ENCODE results near the gene SCD. TPM values are rescaled to one million over a fixed set of nuclear protein-coding genes. Genes with fewer than 3 reads are reported as not detected.

The SCD gene
- total and polyA plus RNA-seq, 2 of the 13 experiments (the other 11 are each of a cell fraction or from before 2014, with no cell fraction given): 492 to 512 TPM

GRCh38 chr10:100370714-100371481, 23.9 kb downstream of the SCD start (continued):
- no peak for TF ChIP-seq CERS6 (CRISPR knock-in tag; IDR thresholded peaks at IDR 0.05)
- no peak for TF ChIP-seq KLF13 (CRISPR knock-in tag; IDR thresholded peaks at IDR 0.05)
- peak; percentile 32; the same call in 1 of the 2 replicates for TF ChIP-seq TFAP4 (IDR thresholded peaks at IDR 0.05; ENCODE audit: borderline replicate concordance, low read depth)
- peak; percentile 76; the same call in 1 of the 2 replicates for TF ChIP-seq SOX5 (CRISPR knock-in tag; IDR thresholded peaks at IDR 0.05; ENCODE audit: borderline replicate concordance)
- TF ChIP-seq ZNF782 (CRISPR knock-in tag; IDR thresholded peaks at IDR 0.05; ENCODE audit: borderline replicate concordance): no peak; the same call in 1 of the 2 replicates
- no peak for TF ChIP-seq SNAPC5 (CRISPR knock-in tag; IDR thresholded peaks at IDR 0.05; ENCODE audit: borderline replicate concordance)
- TF ChIP-seq THAP9 (CRISPR knock-in tag; IDR thresholded peaks at IDR 0.05; ENCODE audit: borderline replicate concordance): peak; percentile 45; the same call in 1 of the 2 replicates
- TF ChIP-seq ARNT2 (CRISPR knock-in tag; IDR thresholded peaks at IDR 0.05; ENCODE audit: low read depth): no peak
- TF ChIP-seq MAFF (IDR thresholded peaks at IDR 0.05; ENCODE audit: low read depth, low read length): 0 out of 2 replicates have a peak, but pooled peaks have one; percentile 1
- TF ChIP-seq HDAC2 (CRISPR knock-in tag; IDR thresholded peaks at IDR 0.05): peak; percentile 83
- TF ChIP-seq GMEB2 (CRISPR knock-in tag; IDR thresholded peaks at IDR 0.05; ENCODE audit: low read depth): no peak
- TF ChIP-seq ZNF335 (CRISPR knock-in tag; IDR thresholded peaks at IDR 0.05): no peak
- TF ChIP-seq ZNF101 (CRISPR knock-in tag; IDR thresholded peaks at IDR 0.05; ENCODE audit: borderline replicate concordance, low read depth): no peak
- TF ChIP-seq SOX6 (IDR thresholded peaks at IDR 0.05): no peak
- peak; percentile 70 for TF ChIP-seq SOX6 (CRISPR knock-in tag; IDR thresholded peaks at IDR 0.05)
- TF ChIP-seq ZNF776 (CRISPR knock-in tag; IDR thresholded peaks at IDR 0.05): 0 out of 2 replicates have a peak, but pooled peaks have one; percentile 7
- no peak for TF ChIP-seq CREM (IDR thresholded peaks at IDR 0.05)
- no peak for TF ChIP-seq CREM (CRISPR knock-in tag; IDR thresholded peaks at IDR 0.05)
- TF ChIP-seq ZNF18 (CRISPR knock-in tag; IDR thresholded peaks at IDR 0.05; ENCODE audit: insufficient replicate concordance): no peak
- no peak for TF ChIP-seq MBD4 (IDR thresholded peaks at IDR 0.05; ENCODE audit: borderline replicate concordance, low read length)
- TF ChIP-seq SP5 (CRISPR knock-in tag; IDR thresholded peaks at IDR 0.05; ENCODE audit: borderline replicate concordance, low read depth): peak; percentile 90
- TF ChIP-seq ZNF232 (CRISPR knock-in tag; IDR thresholded peaks at IDR 0.05; ENCODE audit: borderline replicate concordance): no peak
